ENCODE data around the gene STX11. TPM values are rescaled to one million over a fixed set of nuclear protein-coding genes. Genes with fewer than 3 reads are reported as not detected.

Gene STX11
- total and polyA plus RNA-seq, 10 of the 15 experiments (the other 5 are each of a cell fraction or from before 2014, with no cell fraction given) = 0.66 to 38.1 (median 19.8) TPM

DNA sequence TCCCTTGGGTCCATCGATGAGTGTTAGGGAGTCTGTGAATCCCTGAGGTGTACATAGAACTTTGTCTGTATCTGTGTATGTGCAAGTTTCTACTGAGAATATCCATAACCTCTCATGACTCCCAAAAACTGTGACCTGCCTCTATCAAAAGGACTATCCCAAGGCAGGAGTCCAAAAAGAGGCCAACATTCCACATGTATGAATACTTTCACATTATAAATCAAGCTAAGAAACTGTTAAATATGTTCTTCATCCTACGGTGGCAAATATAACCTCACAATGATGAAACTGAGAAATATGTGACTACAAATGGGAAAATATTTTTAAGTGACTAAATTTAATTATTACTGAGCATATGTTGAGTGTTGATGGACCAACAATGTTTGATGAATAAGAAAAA lies 16.1 kb upstream of the STX11 start:
- WGBS (ENCODE audit: insufficient coverage, insufficient replicate concordance, low lambda C conversion rate, missing lambda C conversion rate) = 77% methylated on average over 2 of the region's 2 CpGs
- H4K20me1 ChIP-seq (ENCODE audit: control insufficient read depth, insufficient read depth) = no peaks in the 10 kb centered on the region
- no peak overlapping the region for H3K4me3 ChIP-seq
- CTCF ChIA-PET = interaction anchor here (1.4 kb wide), 1 partner anchor 348 kb away, joined by 3 read pairs; no protein-coding TSS in a partner anchor
- FAIRE-seq = no peak
- H2AFZ ChIP-seq (ENCODE audit: control insufficient read depth, low read depth, low read length) = no peak overlapping the region
- intact Hi-C loops (cut with micrococcal nuclease; ENCODE audit: unreplicated experiment) (no loop called here), in situ Hi-C loops (cut with MboI) (no loop called here)
- ATAC-seq = no peak
- H3K27me3 ChIP-seq (replicated peaks in 1 of 2; ENCODE audit: control insufficient read depth in 2 of 2, insufficient read depth in 2 of 2, low read length in 1 of 2) = no peaks in the 10 kb centered on the region
- H3K4me2 ChIP-seq (ENCODE audit: control insufficient read depth, insufficient read depth) = no peak overlapping the region
- no peak overlapping the region for H3K27ac ChIP-seq (ENCODE audit: control insufficient read depth, insufficient read depth)
- H3K9ac ChIP-seq (ENCODE audit: control insufficient read depth, insufficient read depth, low read length) = no peak overlapping the region
- peaks cover 5% of the 10 kb centered on the region for H3K4me1 ChIP-seq (ENCODE audit: control insufficient read depth, insufficient read depth, low read length)
- no TSS peak for BruUV-seq (replicated peaks)
- SMC1A ChIA-PET (ENCODE audit: uncharacterized antibody, unreplicated experiment) = interaction anchor here (1.6 kb wide), 1 partner anchor 12 kb away, joined by 3 read pairs; no protein-coding TSS in a partner anchor
- RAD21 ChIA-PET (ENCODE audit: unreplicated experiment) = no interaction called here
- no peaks in the 10 kb centered on the region for H3K79me2 ChIP-seq (ENCODE audit: control insufficient read depth, insufficient read depth, low read length)
- H3K9me3 ChIP-seq (replicated peaks; ENCODE audit: control insufficient read depth, insufficient read depth, low read length) = no peaks in the 10 kb centered on the region
- no peak for DNase-seq (ENCODE audit: low read depth, low spot score)
- POLR2A ChIA-PET = interaction anchor here (0.6 kb wide), 1 partner anchor 67 kb away, joined by 4 read pairs; no protein-coding TSS in a partner anchor
- no peaks in the 10 kb centered on the region for H3K36me3 ChIP-seq (ENCODE audit: control insufficient read depth in 2 of 2, insufficient read depth in 2 of 2, low read length in 1 of 2)
- TF ChIP-seq, protein P1, sequence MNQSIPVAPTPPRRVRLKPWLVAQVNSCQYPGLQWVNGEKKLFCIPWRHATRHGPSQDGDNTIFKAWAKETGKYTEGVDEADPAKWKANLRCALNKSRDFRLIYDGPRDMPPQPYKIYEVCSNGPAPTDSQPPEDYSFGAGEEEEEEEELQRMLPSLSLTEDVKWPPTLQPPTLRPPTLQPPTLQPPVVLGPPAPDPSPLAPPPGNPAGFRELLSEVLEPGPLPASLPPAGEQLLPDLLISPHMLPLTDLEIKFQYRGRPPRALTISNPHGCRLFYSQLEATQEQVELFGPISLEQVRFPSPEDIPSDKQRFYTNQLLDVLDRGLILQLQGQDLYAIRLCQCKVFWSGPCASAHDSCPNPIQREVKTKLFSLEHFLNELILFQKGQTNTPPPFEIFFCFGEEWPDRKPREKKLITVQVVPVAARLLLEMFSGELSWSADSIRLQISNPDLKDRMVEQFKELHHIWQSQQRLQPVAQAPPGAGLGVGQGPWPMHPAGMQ (IDR thresholded peaks at IDR 0.05; ENCODE audit: borderline replicate concordance) = no peak
- TF ChIP-seq WRNIP1 (IDR thresholded peaks at IDR 0.05; ENCODE audit: borderline replicate concordance, low read depth, low read length) (no peak), RB1 (IDR thresholded peaks at IDR 0.05; ENCODE audit: borderline replicate concordance) (no peak), NFYB (IDR thresholded peaks at IDR 0.05; ENCODE audit: insufficient read depth, low read depth, low read length) (no peak), KAT2A (conservative IDR thresholded peaks at IDR 0.05; ENCODE audit: control insufficient read depth, low read depth, low read length) (no peak), MYC (IDR thresholded peaks at IDR 0.05; ENCODE audit: insufficient read depth, insufficient read length, insufficient replicate concordance, low read length, severe bottlenecking) (no peak), RCOR1 (conservative IDR thresholded peaks at IDR 0.05; ENCODE audit: low read depth, low read length) (no peak), HCFC1 (IDR thresholded peaks at IDR 0.05; ENCODE audit: low read length) (no peak), MTA2 (IDR thresholded peaks at IDR 0.05; ENCODE audit: low read depth) (no peak), EGR1 (IDR thresholded peaks at IDR 0.05; ENCODE audit: borderline replicate concordance in 1 of 2, low read depth in 2 of 2, low read length in 2 of 2) (no peak), CHD2 (IDR thresholded peaks at IDR 0.05; ENCODE audit: borderline replicate concordance, low read depth, low read length) (no peak), PML (IDR thresholded peaks at IDR 0.05; ENCODE audit: low read length) (no peak)
- TF ChIP-seq, protein P2, sequence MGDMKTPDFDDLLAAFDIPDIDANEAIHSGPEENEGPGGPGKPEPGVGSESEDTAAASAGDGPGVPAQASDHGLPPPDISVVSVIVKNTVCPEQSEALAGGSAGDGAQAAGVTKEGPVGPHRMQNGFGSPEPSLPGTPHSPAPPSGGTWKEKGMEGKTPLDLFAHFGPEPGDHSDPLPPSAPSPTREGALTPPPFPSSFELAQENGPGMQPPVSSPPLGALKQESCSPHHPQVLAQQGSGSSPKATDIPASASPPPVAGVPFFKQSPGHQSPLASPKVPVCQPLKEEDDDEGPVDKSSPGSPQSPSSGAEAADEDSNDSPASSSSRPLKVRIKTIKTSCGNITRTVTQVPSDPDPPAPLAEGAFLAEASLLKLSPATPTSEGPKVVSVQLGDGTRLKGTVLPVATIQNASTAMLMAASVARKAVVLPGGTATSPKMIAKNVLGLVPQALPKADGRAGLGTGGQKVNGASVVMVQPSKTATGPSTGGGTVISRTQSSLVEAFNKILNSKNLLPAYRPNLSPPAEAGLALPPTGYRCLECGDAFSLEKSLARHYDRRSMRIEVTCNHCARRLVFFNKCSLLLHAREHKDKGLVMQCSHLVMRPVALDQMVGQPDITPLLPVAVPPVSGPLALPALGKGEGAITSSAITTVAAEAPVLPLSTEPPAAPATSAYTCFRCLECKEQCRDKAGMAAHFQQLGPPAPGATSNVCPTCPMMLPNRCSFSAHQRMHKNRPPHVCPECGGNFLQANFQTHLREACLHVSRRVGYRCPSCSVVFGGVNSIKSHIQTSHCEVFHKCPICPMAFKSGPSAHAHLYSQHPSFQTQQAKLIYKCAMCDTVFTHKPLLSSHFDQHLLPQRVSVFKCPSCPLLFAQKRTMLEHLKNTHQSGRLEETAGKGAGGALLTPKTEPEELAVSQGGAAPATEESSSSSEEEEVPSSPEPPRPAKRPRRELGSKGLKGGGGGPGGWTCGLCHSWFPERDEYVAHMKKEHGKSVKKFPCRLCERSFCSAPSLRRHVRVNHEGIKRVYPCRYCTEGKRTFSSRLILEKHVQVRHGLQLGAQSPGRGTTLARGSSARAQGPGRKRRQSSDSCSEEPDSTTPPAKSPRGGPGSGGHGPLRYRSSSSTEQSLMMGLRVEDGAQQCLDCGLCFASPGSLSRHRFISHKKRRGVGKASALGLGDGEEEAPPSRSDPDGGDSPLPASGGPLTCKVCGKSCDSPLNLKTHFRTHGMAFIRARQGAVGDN (IDR thresholded peaks at IDR 0.05) = no peak
- TF ChIP-seq, protein P3, sequence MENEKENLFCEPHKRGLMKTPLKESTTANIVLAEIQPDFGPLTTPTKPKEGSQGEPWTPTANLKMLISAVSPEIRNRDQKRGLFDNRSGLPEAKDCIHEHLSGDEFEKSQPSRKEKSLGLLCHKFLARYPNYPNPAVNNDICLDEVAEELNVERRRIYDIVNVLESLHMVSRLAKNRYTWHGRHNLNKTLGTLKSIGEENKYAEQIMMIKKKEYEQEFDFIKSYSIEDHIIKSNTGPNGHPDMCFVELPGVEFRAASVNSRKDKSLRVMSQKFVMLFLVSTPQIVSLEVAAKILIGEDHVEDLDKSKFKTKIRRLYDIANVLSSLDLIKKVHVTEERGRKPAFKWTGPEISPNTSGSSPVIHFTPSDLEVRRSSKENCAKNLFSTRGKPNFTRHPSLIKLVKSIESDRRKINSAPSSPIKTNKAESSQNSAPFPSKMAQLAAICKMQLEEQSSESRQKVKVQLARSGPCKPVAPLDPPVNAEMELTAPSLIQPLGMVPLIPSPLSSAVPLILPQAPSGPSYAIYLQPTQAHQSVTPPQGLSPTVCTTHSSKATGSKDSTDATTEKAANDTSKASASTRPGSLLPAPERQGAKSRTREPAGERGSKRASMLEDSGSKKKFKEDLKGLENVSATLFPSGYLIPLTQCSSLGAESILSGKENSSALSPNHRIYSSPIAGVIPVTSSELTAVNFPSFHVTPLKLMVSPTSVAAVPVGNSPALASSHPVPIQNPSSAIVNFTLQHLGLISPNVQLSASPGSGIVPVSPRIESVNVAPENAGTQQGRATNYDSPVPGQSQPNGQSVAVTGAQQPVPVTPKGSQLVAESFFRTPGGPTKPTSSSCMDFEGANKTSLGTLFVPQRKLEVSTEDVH (IDR thresholded peaks at IDR 0.05; ENCODE audit: low read depth, partially characterized antibody) = no peak
- TF ChIP-seq, protein P4, sequence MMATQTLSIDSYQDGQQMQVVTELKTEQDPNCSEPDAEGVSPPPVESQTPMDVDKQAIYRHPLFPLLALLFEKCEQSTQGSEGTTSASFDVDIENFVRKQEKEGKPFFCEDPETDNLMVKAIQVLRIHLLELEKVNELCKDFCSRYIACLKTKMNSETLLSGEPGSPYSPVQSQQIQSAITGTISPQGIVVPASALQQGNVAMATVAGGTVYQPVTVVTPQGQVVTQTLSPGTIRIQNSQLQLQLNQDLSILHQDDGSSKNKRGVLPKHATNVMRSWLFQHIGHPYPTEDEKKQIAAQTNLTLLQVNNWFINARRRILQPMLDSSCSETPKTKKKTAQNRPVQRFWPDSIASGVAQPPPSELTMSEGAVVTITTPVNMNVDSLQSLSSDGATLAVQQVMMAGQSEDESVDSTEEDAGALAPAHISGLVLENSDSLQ (IDR thresholded peaks at IDR 0.05) = no peak

All from GM12878 (cell line).